ENCODE measurements around the gene ASCC3.

DNA sequence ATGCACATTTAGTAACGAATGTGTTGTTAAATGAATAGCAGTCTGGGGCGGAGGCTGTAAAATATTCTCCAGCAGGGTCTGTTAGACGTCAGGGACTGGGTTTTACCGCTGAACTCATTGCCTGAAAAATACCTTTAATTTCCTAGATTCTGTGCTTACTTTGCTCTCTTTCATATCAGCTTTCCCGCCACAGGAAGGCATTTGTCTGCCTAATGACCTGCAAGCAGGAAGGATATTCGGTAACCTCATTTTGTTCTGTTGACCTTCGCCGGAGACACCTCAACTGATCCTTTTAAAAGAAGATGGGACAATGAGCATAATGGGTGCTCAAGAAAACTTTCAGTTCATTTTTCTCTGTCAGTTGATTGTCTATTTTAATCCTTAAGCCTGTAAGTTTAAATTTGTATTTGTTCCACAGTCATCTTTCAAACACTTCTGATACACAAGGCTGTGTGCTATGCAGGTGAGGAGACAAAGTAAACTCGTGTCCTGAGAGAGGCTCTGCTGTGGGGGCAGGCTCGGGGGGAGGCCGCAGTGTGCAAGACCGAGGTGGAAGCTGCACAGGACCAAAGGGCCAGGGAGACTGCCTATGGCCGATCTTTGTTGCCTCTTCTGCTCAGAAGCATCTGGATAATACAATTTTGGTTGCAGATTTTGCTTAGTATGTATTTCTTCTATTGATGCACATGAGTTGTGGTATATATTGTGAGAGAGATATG, 389.0 kb downstream of the ASCC3 start:
- TF ChIP-seq EZH2 (IDR thresholded peaks at IDR 0.05; ENCODE audit: borderline replicate concordance, insufficient read depth, low read depth, low read length, poor library complexity, severe bottlenecking): no peak
- TF ChIP-seq, protein P1, sequence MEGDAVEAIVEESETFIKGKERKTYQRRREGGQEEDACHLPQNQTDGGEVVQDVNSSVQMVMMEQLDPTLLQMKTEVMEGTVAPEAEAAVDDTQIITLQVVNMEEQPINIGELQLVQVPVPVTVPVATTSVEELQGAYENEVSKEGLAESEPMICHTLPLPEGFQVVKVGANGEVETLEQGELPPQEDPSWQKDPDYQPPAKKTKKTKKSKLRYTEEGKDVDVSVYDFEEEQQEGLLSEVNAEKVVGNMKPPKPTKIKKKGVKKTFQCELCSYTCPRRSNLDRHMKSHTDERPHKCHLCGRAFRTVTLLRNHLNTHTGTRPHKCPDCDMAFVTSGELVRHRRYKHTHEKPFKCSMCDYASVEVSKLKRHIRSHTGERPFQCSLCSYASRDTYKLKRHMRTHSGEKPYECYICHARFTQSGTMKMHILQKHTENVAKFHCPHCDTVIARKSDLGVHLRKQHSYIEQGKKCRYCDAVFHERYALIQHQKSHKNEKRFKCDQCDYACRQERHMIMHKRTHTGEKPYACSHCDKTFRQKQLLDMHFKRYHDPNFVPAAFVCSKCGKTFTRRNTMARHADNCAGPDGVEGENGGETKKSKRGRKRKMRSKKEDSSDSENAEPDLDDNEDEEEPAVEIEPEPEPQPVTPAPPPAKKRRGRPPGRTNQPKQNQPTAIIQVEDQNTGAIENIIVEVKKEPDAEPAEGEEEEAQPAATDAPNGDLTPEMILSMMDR (IDR thresholded peaks at IDR 0.05): no peak
